ENCODE measurements around the gene RBFOX1. TPM values are rescaled to one million over a fixed set of nuclear protein-coding genes. Genes with fewer than 3 reads are reported as not detected.

Gene RBFOX1
- 0.07 TPM in 1 of 2 replicates, not detected in the other for total RNA-seq (2014; rRNA removed; shearing (Covaris generic))

DNA sequence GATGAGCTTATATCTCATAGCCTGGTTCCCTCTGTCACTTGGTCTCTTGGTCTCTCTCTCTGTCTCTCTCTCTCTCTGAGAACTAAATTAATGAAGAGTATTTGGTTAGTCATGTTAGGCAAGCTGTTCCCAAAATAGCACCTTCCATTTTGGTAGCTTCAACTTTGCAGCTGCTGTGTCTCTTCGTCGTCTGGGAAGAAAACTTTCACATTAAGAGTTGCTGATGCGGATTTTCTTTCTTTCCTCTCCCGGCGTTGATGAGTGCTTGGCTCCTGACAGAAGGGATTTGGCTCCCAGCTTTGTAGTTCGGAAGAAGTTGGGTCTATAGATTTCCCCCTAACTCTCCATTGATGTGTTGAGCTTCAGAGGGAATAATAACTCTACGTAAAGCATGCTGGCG is at the start of gene RBFOX1:
TSS of gene RBFOX1 (plus strand) at position 235 of the 400 bp plus-strand sequence.
- no peak for DNase-seq (ENCODE audit: low read depth)

DNA sequence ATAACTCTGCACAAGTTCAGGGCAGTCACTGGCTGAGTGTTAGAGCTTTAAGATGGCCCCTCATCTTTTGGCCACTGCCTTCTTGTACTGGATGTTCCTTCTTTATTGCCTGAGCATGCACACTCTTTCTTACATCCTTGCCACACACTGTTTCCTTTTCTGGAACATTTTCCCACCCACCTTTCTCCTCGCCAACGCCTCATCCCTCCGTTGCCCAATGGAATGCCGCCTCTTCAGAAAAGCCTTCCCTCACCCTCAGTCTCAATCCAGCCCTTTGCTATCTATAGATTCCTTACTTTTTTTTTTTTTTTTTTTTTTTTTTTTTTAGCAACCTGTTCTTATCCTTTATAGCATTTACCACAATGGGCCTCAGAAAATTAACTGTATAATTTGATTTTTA is 47.9 kb upstream of the RBFOX1 start:
- no peak for DNase-seq (ENCODE audit: low read depth)

DNA sequence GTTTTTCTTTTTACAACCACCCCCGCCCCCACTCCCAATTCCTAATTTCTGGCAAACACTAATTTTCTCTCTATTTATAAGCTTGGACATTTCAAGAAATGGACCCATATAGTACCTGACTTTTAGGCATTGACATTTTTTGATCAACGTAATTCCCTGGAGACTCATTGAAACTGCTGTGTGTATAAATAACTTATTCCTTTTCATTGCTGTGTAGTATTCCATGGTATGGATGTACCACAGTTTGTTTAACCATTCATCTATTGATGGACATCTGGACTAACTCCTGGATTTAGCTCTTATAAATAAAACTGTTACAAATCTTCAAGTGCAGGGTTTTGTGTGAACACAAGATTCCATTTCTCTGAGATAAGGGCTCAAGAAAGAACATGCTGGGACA is 47.1 kb upstream of the RBFOX1 start:
- no peak for DNase-seq (ENCODE audit: low read depth)

DNA sequence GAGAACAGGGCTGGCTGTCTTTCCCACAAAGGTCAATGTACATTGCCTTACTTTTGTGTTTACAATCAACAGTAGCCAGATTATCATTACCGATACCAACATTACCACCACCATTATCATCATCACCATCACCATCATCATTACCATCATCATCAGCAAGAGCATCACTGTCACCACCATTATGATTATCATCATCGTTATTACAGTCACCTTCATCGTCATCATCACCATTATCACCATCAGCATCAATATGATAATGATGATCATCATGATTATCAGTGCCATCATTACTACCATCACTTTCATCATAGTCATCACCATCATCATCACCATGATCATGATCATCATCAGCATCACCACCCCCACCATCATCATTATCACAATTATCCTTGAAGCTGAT is 43.3 kb upstream of the RBFOX1 start:
- no peak for DNase-seq (ENCODE audit: low read depth)

DNA sequence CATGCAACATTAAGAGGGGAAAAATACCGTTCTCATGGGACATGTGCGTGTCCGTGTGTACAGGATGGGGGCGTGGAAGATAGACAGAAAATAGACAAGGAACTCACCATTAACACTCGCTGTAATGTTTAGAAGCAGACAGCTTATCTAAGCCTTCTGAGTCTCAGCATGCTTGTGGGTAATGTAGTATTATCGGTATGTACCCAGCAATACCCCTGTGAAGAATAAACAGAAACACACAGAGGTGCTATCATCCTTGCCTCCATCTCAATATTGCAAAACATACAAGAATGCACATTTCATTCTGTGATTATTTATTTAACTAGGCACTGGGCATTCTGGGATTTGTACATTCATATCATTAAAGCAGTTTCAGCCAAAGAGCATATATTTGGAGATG is 42.0 kb upstream of the RBFOX1 start:
- DNase-seq (ENCODE audit: low read depth) = no peak

DNA sequence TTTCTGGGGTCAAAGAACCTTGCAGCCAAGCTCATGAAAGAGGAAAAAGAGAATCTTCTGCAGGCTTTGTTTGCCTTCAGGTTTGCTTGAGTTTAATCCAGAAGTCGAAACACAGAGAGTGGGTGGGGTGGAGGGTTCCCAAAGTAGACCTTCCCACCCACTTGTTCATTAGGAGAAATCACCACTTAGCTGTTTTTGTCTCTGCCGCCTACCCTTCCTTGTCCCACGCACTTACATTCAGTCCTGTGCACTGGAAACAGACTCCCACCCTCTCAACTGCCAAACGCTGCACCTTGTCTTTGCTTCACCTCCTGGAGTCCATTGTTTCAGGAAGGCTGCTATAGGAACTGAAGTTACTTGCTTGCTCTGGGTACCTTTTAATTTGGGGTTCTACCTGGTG is 38.6 kb upstream of the RBFOX1 start:
- no peak for DNase-seq (ENCODE audit: low read depth)

DNA sequence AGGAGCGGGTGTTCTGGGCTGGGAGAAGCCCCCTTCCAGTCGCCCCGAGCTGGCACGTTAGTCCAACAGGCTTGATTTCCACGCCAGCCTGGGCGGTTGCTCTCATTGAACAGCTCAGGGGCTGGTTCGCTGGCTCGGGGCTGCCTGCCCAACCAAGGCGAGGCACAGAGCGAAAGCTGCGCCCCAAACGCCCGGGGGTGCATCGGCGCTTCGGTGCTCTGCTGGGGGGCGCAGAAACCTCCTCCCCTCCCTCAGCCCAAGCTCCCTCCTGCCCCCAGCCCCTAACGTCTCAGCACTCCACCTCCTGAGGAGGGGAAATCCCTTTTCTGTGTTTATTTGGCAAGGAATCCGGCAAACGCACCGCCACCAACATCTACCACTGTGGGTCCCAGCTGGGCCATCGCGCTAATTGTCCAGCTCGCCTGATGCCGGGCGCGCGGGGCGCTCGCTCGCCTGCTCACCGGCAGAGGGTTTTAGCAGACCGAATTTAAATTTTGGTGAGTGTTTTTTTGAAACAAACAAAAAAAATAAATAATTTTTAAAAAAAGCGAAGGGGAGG is 29.5 kb upstream of the RBFOX1 start:
- no peak for DNase-seq (ENCODE audit: low read depth)

DNA sequence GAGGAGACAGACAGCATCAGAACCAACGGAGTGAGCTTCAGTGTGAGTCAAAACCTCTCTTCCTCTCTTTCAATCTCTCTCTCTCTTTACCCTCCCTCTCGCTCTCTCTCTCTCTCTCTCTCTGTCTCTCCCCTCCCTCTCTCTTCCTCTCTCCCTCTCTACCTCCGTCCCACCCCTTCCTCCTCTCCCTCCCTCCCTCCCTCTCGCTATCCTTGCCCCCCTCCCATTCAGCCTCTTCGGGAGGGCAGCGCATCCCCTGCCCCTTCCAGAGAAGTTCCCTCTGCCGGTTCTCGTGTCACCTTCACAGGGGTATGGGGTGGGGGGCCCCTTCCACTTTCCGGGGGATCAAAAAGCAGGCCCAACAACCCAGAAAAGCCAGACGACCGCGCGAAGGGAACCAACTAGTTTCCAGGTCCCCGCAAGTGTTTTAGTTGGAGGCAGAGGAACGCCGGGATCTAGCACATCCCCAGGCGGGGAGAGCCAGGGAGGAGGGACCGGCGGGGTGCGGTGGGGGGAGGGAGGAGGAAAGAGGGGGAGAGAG is 28.9 kb upstream of the RBFOX1 start:
- DNase-seq (ENCODE audit: low read depth) = no peak

DNA sequence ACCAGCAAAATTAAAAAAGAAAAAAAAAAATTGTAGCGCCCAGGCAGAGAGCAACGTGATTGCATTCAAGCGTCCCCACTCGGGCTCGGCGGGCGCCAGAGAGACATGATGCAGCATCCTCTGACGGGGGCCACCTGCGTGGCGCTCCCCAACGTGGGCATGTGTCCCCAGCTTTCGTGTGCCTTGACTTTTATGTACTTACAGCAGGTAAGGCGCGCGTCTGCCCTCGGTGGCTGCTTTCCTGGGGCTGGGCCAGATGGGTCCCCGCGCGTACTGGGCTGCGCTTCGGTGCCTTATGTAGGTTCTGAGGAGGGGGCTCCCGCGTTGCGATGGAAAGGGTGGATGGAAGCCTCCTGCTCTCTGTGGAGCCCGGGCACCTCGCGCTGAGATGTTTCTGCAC is 28.4 kb upstream of the RBFOX1 start:
- DNase-seq (ENCODE audit: low read depth) = no peak

DNA sequence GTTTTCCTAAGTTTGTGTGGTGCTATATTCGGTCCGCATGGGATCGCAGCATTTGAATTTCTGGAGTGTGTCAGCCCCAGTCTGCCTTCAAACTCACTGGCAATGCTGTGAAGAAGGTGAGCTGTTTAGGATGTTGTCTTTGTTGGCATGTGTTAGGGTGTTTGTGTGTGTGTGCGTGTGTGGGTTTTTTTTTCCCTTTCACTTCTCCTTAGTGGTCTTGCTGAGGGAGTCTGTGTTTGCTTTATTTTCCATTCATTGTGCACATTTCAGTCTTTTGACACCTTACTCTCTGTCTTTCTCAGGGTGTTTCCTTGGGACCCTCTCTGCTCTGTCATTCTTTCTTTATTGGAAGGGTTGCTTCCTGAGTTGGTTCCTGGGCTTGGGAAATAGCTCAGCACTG is 27.7 kb upstream of the RBFOX1 start:
- no peak for DNase-seq (ENCODE audit: low read depth)

DNA sequence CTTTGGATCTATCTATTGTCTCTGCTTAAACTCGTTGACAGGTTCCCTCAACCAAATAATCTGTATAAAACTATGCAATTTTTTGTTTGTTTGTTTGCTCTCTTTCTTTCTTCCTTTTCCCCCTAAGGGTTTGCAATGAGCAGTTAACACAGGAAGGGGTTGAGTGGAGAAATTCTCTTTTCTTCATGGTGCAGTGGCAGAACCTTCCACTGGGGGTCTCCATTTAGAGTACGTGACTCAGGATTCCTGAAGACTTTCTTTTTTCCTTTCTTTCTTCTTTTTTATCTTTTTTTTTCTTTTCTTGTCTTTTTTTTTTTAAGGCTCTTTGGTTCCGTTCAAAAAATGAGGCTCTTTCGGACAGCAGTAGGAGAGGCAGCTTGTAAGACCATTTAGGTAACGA is 19.5 kb upstream of the RBFOX1 start:
- DNase-seq (ENCODE audit: low read depth) = peak; percentile 3

DNA sequence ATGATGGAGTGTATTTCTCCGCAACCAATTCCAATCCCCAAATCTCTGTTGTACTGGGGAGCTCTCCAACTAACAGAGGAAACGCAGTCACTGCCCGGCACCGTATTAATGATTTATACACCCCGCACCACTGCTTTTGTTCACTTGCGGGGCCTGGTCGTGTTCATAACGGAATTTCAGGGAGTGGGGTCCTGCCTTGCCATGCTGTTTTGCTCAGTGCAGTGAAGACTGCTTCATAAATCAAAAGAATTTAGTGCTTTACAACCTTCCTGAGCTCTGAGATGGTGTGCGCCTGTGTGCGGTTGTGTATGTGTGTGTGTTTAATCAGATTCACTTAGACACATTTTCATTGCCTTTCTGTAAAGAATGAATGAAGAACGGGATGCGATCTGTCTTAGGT is 18.5 kb upstream of the RBFOX1 start:
- no peak for DNase-seq (ENCODE audit: low read depth)

DNA sequence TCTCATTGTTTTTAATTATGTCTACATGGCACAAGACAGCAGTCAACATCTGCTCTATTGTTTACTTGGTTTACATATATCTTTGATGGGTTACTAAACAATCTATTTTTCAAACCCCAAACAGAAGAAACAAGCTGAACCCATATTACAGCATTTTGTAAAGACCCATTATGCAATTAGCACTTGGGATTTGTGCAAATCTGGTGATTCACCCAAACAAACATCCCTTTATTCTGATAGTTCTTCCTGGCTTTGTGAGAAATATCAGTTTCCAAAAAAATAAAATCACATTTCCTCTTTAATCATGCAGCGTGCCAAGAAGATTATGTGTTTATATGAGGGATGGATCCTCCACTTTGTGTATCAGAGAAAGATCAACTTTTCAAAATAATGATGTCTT is 16.8 kb upstream of the RBFOX1 start:
- no peak for DNase-seq (ENCODE audit: low read depth)

DNA sequence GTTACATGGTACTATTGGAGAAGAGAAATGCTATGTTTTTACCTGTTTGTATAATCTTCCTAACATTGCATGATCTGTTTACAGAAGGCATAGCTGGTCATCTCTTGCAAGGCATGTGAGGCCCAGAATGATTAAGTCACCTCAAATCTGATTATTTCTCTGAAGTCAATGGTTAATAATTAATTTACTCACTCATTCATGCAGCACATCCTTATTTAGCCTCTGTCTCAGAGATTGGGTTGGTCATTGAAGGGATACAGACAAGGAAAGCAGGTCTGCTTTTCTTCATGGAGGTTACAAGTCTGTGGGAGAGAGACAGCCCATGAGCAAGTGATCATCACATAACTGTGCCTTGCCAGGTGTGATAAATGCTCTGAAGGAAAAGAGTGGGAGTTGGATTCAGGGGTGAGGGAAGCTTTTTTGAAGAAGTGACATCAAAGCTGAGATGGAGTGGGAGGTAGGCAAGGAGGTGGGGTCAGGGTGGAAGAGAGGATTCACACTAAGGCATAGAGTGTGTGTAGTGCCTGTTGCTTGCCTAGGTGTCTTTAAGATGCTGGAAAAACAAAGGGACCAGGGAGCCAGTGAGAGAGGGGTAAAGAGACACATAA is 16.3 kb upstream of the RBFOX1 start:
- no peak for DNase-seq (ENCODE audit: low read depth)

DNA sequence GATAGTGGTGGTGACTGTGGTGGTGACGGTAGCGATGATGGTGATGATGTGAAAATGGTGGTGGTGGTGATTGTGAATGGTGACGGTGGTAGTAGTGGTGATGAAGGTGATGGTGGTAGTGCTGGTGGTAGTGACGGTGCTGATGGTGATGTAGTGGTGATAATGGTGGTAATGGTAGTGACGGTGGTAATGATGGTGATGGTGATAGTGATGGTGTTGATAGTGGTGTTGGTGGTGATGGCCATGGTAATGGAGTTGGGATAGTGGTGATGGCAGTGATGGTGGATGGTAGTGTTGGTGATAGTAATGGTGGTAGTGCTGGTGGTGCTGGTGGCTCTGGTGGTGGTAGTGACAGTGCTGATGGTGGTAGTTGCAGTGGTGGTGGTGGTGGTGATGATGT is 14.7 kb upstream of the RBFOX1 start:
- no peak for DNase-seq (ENCODE audit: low read depth)

DNA sequence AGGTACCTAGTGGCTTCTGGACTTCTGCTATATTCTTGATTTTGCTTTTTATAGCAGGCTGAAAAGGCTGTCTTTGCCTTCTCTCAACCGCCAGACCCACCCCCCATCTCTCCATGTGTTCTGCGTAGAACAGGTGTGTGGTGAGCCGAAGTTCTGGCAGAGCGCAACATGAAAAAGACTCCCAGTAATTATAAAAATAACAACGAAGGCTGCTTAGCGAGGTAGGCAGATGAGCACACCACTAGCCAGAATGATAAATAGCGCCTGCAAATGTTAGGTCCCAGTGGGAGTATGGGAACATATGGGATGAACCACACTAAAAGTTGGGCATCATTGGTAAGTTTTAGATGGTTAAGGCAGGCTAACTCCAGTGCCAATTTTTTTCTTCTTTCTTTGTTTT is 14.0 kb upstream of the RBFOX1 start:
- no peak for DNase-seq (ENCODE audit: low read depth)

DNA sequence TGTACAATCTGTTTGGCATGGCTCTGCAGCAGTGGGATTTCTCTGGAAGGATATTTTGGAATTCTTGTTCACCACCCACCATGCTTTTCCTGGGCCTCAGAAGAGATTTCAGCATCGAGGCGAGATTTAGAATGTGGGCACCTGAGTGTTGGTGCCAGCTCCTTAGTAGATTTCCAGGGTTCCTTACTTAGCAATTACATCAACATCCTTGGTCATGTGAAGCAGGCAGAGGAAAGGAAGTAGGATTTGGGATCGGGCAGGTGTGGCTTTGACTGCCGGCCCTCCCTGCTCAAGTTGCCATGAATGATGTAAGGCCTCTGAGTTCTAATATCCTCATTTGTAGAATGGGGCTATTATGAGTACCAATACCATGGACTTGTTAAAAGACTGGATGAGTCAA is 13.1 kb upstream of the RBFOX1 start:
- DNase-seq (ENCODE audit: low read depth) = no peak

DNA sequence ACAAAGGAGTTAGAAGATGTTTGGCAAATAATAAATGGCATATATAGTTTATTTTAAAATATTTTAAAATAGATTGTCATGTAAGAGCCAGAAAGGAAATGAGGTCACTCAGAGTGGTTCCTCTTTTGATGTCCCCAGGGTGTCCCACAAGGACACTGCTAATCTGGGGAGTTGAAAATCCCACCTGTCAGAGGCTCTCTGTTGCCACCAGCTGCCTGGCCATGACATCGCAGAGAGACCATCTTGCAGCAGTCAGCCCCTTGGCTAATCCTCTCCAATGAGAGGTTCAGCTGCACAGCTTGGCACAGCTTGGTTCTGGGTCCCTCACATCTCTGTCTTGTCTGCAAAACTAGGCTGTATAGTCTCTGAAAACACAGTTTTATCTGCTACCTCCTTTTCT is 11.0 kb upstream of the RBFOX1 start:
- no peak for DNase-seq (ENCODE audit: low read depth)

DNA sequence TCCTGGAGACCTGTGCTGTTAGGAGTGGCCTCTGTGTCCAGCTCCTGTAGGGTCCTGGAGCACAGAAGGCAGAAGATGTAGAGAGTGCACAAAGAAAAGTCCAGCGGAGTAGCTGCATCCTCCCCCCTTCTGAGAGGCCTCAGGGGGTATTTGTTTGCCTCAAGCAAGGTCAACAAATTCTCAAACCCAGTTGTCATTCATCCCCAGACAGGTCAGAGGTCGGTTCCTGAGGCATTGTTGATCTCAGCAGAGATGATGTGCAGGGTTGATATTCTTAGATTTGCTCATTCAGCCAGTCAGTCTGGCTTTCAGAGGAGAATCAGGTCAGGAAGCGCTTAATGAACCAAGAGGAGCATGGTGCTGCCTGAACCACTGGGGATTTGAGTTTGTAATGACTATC is 8.3 kb upstream of the RBFOX1 start:
- no peak for DNase-seq (ENCODE audit: low read depth)

DNA sequence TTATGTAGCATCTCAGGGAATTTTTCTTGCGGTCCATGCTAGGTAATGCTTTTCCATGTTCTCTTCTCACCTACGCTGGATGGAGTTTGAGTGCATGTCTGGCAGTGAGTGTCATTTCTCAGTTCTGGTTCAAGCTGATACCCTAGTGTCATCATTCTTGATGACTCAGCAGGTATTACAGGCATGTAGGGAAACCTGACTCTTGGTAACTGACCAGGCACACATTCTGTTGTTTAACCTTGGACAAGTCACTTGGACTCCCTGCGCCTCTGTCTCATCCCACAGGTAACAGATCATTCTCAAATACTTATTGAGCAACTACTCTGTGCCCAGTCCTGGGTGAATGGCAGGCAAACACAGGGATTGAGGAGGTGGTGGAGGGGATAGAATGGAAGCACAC is 6.8 kb upstream of the RBFOX1 start:
- DNase-seq (ENCODE audit: low read depth) = no peak

DNA sequence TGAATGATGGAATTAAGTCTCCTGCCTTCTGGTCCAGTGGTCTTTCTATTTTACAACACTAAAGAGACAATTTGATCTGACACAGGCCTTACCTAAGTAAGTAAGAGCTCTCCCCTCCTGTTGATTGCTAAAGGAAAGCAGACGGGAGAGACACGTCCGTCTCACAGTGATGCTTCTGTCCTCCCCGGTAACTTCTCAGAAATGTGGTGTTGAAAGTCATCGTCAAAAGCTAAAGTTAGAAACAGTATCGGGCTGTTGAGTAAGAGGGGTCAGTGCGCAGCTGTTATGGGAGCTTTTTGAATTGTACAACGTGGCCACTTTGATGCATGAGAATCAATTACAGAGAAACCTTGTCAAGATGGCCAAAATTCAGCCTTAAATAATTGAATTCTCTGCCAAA is 1.9 kb upstream of the RBFOX1 start:
- no peak for DNase-seq (ENCODE audit: low read depth)

DNA sequence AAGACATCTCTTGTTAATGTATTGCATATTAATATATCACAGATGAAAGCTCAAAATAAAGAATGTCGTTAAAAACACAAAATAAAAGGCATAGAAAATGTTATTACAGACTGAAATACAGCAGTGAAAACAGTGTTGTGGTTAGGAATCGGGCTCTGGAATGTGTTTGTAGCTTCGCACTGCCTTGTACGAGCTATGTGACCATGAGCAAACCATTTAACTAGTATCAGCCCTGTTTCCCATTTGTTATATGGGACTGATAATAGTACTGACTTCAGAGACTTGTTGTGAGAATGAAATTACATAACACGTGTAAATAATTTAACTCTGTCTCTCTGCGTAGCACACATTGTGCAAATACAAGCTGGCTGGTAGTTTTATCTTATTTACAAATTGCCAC is 648 bp upstream of the RBFOX1 start:
- DNase-seq (ENCODE audit: low read depth) = no peak

DNA sequence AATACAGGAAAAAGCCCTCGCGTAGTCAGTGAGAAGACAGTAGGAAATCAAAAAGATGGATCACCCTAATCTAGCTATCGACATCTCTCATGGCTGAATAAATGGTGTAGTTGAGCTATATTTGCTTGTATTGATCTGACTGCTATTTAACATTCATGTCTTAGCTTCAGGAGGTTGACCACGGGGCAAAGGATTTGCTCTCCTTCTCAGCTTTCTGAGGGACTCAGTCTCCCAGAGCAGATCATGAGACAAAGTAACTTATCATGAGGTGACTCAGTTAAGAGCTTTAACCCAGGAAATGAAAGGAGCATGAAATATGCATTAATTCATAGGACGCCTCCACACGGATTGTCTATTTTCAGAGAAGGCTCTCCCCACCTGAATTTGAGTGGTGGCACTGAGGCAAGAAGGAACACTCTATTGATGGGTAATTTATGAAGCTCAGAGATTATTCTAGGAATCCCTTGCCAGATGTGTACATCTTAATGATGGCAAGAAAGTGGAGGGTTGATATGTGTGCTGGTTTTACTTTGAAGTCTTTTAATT is 608 bp downstream of the RBFOX1 start:
- DNase-seq (ENCODE audit: low read depth) = no peak
